Retinal pigment epithelial cell (primary cell): Measurements from ENCODE around the gene YBX3.

Experiments used
- DNase-seq: peaks from one replicate; pipeline ENCODE4 v3.0.0-alpha.2; 2010; ENCODE audit warnings: low read depth
- H3K4me3 ChIP-seq: 2 replicates; pipeline ENCODE4 v1.5.1; 2011; ENCODE audit warnings: mild to moderate bottlenecking, low read length, control low read depth, moderate library complexity
- TF ChIP-seq, protein P1 (sequence below): conservative IDR thresholded peaks from 2 replicates; pipeline ENCODE4 v1.5.1; 2011; ENCODE audit warnings: low read depth, low read length, control low read depth, inconsistent platforms

Gene YBX3

DNA sequence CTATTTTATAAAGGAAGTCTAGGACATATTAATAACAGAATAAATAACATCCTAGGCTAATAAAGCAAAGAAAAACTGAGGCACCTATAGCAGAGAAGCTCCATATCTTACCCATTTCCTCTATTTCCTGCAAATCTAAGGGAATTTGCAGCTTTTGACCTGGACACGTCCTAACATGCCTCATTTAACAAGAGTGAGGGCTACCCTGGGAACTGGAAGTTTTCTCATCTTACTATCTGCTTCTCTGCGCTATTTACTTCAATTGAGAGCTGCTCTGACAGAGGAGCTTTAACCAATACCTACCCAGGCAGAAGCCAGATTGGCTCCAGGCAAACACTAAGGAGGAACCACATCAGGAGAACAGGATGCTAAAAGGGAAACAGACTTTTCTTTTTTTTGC lies 5.7 kb downstream of the YBX3 start:
- H3K4me3 ChIP-seq: no peak overlapping the region
- TF ChIP-seq, protein P1, sequence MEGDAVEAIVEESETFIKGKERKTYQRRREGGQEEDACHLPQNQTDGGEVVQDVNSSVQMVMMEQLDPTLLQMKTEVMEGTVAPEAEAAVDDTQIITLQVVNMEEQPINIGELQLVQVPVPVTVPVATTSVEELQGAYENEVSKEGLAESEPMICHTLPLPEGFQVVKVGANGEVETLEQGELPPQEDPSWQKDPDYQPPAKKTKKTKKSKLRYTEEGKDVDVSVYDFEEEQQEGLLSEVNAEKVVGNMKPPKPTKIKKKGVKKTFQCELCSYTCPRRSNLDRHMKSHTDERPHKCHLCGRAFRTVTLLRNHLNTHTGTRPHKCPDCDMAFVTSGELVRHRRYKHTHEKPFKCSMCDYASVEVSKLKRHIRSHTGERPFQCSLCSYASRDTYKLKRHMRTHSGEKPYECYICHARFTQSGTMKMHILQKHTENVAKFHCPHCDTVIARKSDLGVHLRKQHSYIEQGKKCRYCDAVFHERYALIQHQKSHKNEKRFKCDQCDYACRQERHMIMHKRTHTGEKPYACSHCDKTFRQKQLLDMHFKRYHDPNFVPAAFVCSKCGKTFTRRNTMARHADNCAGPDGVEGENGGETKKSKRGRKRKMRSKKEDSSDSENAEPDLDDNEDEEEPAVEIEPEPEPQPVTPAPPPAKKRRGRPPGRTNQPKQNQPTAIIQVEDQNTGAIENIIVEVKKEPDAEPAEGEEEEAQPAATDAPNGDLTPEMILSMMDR: no peak
- no peak for DNase-seq

DNA sequence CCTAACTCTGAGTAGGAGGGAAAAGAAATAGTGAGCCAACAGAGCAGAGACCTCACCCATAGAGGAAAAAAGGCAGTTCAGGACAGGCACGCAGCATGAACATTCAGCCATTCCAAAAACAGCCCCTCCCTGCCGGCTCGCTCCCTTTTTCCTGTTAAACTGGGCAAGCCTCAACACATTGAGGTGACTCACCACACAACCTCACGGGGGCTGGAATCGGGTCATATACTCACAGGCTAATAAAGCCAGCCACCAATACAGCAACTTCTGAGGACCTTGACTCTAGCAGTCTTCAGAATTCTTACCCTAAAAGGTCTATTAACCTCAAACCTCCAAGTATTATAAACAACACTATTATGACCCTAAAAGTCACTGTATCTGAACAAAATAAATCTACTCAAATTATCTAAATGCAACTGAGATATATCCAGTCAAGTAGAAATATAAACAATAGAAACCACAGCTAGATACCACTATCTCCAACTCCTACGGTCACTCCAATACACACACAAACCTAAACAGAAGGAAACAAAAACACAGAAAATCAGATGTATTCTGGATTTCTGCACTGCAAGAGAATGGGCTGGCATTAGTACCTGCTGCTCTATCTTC lies 6.3 kb downstream of the YBX3 start:
- TF ChIP-seq, protein P1: no peak
- H3K4me3 ChIP-seq: peak overlapping the region; percentile 2
- DNase-seq: peak; percentile 74

DNA sequence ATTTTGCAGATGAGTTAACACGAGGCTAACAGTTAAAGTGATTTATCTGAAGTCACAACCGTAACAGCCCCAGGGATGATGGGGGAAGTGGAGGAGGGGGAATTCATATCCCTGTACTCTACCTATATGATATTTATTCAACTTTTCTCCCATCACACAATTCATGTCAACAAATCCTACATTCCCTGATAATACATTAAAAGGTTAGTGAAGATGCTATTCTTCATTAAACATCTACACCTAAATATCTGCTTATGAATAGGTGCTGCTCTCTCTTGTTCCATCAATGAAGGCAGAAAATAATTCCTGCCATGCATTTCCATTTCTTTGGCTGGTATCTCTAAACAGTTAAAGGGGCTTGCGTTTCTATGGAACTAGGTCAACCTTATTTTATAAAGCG lies 6.8 kb downstream of the YBX3 start:
- no peak for DNase-seq
- H3K4me3 ChIP-seq: no peak overlapping the region
- TF ChIP-seq, protein P1: no peak

DNA sequence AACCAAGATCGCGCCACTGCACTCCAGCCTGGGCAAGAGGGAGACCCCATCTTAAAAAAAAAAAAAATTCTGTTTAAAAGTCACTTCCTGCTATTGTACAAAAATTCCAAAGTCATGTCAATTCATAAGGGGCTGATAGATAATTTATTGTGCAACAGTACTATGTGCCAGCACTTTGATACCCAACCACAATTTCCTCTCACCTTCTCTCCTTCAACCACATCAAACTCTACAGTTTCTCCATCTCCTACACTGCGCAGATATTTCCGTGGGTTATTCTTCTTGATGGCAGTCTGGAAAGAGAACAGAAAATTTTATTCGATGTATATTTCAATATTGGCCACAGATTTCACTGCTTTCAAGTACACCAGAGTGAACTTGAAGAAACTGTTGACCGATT lies 7.6 kb downstream of the YBX3 start:
- no peak overlapping the region for H3K4me3 ChIP-seq
- TF ChIP-seq, protein P1: no peak
- DNase-seq: no peak

DNA sequence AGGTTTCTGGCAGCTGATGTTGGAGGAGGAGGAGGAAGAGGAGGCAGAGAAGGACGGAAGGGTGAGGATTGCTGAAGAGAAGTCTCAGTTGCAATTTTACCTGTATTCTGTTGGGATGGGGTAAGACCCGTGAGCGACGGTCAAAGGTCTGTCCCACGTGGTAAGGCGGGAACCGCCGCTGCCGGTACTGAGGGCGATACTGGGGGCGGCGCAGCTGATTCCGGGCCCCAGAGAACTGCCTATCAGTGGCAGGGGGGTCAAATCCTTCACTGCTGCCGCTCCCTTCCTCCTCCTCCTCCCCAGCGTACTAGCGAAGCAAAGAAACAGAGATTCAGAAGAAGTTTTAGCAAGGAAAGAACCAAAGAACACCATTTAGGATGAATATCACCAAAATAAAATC lies 13.3 kb downstream of the YBX3 start:
- TF ChIP-seq, protein P1: no peak
- no peak overlapping the region for H3K4me3 ChIP-seq
- DNase-seq: no peak

DNA sequence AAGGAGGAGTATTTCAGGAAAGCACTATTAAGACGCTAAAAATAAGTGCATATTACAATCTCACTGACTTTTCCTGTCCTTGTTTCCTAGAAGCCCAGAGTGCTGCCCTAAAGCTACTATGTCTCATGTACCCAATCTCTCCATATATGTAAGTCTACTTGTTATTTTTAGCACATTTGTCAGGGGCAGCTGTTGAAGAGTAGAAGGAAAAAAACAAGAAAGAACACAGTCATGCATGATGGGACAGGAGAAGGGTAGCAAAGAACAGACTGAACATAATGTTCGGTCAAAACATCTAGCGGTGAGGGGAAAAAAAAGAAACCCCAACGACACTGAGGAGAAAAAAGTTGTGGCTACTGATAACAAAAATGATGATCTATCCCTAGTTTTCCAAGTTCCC lies 14.3 kb downstream of the YBX3 start:
- TF ChIP-seq, protein P1: no peak
- H3K4me3 ChIP-seq: no peak overlapping the region
- DNase-seq: no peak

DNA sequence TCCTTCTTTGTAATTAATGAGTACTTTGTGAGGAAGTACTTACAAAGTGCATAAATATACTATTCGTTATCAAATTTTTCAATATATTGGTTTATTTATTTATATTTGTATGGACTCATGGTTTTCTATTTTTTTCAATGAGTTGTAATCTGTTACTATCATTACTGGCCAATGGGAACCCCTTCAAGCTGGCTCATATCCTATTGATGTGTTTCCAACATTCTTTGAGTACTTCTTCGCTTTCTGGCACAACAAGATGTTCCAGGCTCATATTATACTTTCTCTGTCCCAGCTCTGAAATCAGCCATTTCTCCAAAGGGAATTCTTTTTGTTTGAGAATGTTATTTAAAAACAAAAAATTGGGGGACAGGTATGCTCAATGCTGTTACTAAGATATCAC lies 17.5 kb downstream of the YBX3 start:
- TF ChIP-seq, protein P1: no peak
- DNase-seq: no peak
- no peak overlapping the region for H3K4me3 ChIP-seq
